Adrenal gland (tissue), 5 donors: ENCODE measurements around the gene HSPA12B.

Source experiments
- POLR2A ChIP-seq, 2 donors: fragments of 450-650 bp; IDR thresholded peaks; one replicate each; pipeline ENCODE4 v1.6.1; 2017; ENCODE audit warnings: antibody characterized with exemption in 2 of 2, mild to moderate bottlenecking in 2 of 2, moderate library complexity in 1 of 2
- TF ChIP-seq, protein P1 (sequence below), 6 experiments: fragments of 450-650 bp in 4 of 6; fragments of 200-600 bp in 2 of 6; sonication (generic) in 1 of 6; IDR thresholded peaks; 1 replicate in 5 of 6; 2 replicates in 1 of 6; pipeline versions ENCODE4 v1.5.1 to v1.8.0; 2016 to 2021; ENCODE audit warnings: antibody characterized with exemption in 6 of 6, mild to moderate bottlenecking in 2 of 6, moderate library complexity in 1 of 6
- donor health status: DM: no; HTN: no; CAD: no.

GRCh38 chr20:3784216-3784853, 51.9 kb downstream of the HSPA12B start:
- no peak for TF ChIP-seq POLR2A (IDR thresholded peaks at IDR 0.05)
- TF ChIP-seq, protein P1, sequence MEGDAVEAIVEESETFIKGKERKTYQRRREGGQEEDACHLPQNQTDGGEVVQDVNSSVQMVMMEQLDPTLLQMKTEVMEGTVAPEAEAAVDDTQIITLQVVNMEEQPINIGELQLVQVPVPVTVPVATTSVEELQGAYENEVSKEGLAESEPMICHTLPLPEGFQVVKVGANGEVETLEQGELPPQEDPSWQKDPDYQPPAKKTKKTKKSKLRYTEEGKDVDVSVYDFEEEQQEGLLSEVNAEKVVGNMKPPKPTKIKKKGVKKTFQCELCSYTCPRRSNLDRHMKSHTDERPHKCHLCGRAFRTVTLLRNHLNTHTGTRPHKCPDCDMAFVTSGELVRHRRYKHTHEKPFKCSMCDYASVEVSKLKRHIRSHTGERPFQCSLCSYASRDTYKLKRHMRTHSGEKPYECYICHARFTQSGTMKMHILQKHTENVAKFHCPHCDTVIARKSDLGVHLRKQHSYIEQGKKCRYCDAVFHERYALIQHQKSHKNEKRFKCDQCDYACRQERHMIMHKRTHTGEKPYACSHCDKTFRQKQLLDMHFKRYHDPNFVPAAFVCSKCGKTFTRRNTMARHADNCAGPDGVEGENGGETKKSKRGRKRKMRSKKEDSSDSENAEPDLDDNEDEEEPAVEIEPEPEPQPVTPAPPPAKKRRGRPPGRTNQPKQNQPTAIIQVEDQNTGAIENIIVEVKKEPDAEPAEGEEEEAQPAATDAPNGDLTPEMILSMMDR (IDR thresholded peaks at IDR 0.05) = no peak
